HG03159 (cell line): ENCODE results near the gene OR8J3.
"Not testable (repeated sequence)": the region's sequence is repeated elsewhere in the genome, so short reads cannot be mapped to it uniquely, and the experiment has no call there.

Experiments used
- ATAC-seq: cut with Tn5 transposase; IDR thresholded peaks from one replicate; pipeline ENCODE4 v1.9.1; 2021; ENCODE audit warnings: mild to moderate bottlenecking, moderate library complexity; ENCODE audit not compliant: unreplicated experiment

OR8J3 gene, protein sequence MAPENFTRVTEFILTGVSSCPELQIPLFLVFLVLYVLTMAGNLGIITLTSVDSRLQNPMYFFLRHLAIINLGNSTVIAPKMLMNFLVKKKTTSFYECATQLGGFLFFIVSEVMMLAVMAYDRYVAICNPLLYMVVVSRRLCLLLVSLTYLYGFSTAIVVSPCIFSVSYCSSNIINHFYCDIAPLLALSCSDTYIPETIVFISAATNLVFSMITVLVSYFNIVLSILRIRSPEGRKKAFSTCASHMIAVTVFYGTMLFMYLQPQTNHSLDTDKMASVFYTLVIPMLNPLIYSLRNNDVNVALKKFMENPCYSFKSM

GRCh38 chr11:56140151-56140661 lies at the start of gene OR8J3:
Gene OR8J3 (minus strand): TSS chr11:56140201. CDS start chr11:56137718, 2,483 bp downstream.
- ATAC-seq: no peak

DNA sequence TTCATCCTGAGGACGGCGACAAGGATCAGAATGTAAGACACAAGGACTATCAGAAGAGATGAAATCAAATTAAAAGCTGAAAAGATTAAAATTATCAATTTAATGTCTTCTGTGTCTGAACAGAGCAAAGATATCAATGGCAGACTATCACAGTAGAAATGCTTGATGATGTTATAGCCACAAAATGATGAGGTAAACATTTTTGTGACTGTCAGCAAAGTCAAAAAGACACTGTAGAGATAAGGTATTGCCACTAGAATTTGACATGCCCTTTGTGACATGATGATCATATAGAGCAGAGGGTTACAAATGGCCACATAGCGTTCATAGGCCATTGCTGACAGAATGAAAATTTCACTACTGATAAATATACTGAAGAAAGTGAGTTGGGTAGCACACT lies 48.6 kb upstream of the OR8J3 start:
- ATAC-seq: no peak

- ATAC-seq: no peak
These were observed 43.5 kb upstream of the OR8J3 start for GRCh38 chr11:56183459-56183858.

- no peak for ATAC-seq
These were observed 36.3 kb upstream of the OR8J3 start, which contains the start of gene OR5J2 for GRCh38 chr11:56176318-56176717. Gene OR5J2 (plus strand): TSS chr11:56176618. CDS start chr11:56176618, 0 bp downstream.

DNA sequence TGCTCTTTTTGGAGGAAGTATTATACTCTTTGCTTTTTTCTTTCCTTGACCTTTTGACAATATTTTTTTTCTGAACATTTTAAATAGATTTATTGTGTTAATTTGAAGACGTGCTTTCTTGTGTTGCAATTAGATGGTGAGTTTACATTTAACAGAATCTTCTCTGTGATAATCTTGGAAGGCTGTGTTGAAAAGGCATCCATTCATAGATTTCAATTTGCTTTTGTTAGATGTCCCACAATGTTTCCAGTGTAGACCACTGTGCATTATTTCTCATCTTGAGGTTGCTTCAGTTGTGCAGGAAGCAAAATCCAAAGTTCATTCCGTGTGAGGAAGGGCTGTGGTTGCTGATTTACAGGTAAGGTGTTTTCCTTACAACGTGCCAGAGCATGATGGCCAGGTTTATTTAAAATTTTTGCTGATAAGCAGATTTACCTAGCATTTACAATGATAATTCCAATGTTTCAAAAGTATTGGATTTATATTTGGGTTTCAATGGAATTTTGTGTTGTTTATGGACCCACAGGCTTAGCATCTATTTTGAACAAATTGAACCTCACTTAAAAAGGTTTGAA lies 32.3 kb upstream of the OR8J3 start:
- no peak for ATAC-seq

DNA sequence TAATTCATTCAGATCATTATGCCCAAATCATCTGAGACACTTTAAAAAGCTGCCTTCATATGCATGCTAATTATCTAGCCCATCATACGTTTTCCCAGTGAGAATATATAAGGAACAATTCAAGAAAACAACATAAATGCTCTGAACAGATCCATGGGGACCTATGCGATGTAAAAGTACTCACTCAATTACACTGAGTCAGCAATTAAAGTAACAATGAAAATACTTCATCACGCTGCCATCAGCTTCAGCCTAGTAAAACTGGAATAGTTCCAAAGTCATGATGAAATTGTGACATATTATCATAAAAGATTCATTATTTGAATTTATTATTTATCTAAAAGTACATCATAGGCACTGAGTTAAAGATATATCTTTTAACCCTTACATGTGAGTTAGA lies 23.8 kb upstream of the OR8J3 start:
- ATAC-seq: no peak

DNA sequence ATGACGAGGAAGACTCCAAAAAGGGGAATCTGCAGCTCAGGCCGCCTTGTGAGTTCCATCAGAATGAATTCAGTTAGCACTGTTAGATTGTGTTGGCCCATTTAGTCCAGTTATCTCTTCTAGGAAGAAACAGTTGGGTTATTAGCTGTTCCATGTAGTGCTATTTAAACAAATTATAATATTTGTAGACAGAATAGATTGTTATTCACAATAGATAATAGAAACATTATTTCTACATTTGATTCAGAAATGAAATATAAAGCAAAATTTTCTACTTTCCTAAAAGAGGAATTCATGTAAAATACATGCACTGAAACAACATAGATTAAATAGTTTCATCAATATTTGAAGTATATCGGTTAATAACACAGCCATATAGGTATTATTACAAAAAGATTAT lies 20.2 kb upstream of the OR8J3 start, which contains the start of gene OR8K5:
Gene OR8K5 (minus strand): TSS at position 101 of the 400 bp plus-strand sequence. CDS start 0 bp downstream, at position 101.
- ATAC-seq: no peak

DNA sequence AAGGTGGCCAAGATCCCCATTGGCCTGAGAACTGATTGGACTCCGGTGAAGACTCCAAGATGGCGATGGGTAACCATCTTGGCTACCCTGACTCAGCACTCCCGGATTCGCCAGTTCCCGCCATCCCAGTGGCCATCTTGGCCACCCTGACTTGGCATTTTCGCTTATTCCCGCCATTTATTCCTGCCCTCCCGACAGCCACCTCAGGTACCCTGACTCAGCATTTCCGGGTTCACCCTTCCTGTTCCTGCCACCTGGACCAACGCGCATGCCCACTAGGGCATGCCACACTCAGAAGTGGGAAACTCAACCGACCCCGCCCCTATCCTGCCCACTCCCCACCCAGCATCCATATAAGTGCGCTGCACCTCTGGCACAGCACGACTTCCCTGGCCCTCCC lies 12.3 kb upstream of the OR8J3 start:
- no peak for ATAC-seq

DNA sequence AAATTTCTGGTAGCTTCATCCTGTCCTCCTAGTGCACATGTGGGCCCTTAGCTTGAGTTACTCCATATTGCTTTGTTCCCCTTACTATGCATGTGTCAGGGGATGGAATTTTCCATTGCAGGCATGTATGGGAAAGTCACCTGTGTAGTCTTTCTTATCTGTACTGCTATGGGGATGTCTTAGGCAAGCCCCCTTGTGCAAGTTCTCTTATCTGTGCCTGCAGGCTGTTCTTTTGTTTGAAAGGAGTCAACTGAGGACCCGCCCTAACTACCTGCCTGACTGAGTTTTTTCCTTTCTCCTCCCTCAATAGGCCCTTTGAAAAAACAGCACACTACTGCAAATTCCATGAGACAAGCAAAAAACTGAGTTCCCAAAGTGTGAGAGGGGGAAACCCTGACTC lies 11.4 kb upstream of the OR8J3 start:
- no peak for ATAC-seq

GRCh38 chr11:56143681-56144080 lies 3.7 kb upstream of the OR8J3 start:
- ATAC-seq: not testable (repeated sequence)

DNA sequence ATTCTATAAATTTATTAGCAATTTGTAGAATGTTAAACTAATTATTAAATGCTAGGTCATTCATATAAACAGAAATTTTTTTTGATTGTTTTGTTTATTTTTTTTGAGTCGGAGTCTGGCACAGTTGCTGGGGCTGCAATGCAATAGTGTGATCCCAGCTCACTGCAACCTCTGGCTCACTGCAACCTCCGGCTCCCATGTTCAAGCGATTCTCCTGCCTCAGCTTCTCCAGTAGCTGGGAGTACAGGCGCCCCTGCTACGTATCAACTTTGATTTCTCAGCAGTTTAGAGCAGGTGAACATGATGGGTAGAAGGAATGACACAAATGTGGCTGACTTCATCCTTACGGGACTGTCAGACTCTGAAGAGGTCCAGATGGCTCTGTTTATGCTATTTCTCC lies 17.9 kb downstream of the OR8J3 start, which contains the start of gene OR8H3:
Gene OR8H3 (plus strand): TSS at position 301 of the 400 bp plus-strand sequence. CDS start 0 bp downstream, at position 301.
- no peak for ATAC-seq

GRCh38 chr11:56103210-56103737 lies 36.7 kb downstream of the OR8J3 start, which contains the start of gene OR8H2:
Gene OR8H2 (plus strand): TSS chr11:56103687. CDS start chr11:56105043, 1,356 bp downstream.
- ATAC-seq: no peak

- no peak for ATAC-seq
These were observed 47.0 kb downstream of the OR8J3 start, which contains the start of gene OR8I2 for GRCh38 chr11:56093008-56093407. Gene OR8I2 (plus strand): TSS chr11:56093308. CDS start chr11:56093308, 0 bp downstream.

DNA sequence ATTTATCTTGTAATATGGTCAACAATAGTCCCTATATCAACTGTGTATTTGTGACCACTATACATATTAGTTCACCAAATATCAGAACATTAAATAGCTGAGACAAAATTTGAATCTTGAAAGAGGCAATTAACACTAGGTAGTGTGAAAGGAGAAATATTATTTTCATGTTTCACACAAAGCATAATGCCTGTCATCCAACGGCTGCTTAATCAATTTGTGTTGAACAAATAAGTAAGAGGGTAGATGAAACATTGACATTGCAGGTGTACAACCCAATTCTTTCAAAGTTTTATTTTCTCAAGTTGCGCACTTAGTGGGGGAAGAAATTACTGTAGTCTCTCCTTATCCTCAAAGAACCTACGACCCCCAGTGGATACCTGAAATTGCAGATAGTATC lies 50.3 kb downstream of the OR8J3 start:
- no peak for ATAC-seq
